ENCODE results near the gene FZR1. TPM values are rescaled to one million over a fixed set of nuclear protein-coding genes. Genes with fewer than 3 reads are reported as not detected.

The FZR1 gene
- total and polyA plus RNA-seq, 2 of the 13 experiments (the other 11 are each of a cell fraction or from before 2014, with no cell fraction given), result 29.0 to 30.8 TPM

DNA sequence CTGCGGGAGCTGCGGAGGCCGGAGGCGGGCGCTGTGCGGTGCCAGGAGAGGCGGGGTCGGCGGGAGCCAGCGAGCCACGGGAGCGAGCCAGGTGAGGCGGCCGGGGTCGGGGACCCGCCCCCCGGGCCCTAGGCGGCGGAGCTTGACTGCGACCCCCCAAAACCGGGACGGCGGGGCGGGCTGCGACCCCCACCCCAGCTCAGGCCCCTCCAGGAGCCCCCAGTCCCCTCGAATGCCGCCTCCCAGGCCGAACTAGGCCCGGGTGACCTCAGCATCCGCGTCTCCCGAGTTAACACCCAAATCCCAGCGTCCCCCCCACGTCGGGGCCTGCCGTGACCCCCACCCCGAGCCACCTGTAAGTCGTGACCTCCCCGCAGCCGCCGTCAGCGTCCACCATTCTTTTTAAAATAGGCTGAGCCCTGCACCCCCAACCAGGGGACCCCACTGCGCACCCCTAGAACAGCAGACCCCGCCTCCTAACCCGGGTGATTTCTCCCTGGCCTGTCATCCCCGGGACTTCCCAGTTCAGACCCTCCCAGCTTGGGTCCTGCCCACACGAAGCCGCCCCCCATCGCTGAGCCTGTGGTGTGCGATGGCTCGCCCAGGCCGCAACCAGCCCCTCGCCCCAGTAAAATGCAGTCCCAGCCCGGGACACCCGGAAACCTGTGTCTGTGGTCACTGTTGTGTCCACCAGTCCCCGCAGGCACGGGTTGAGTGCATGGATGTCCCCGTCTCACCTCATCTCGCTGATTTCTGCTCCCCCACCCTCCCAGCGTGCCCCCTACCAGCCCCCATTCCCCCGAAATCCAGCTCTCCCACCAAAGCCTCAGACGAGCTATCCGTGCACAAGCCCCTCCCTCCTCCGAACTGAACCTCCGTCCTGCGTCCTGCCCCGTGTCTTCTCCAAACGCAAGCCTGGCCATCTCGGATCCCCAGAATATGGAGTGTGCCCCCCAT, 551 bp downstream of the FZR1 start (continued):
- no peak for TF ChIP-seq RBM39 (IDR thresholded peaks at IDR 0.05; ENCODE audit: low read depth, low read length, poor library complexity, severe bottlenecking)
- TF ChIP-seq RNF2 (conservative IDR thresholded peaks at IDR 0.05; ENCODE audit: low read depth), result no peak
- no peak for TF ChIP-seq MYPOP (CRISPR knock-in tag; IDR thresholded peaks at IDR 0.05)
- TF ChIP-seq, protein P1, sequence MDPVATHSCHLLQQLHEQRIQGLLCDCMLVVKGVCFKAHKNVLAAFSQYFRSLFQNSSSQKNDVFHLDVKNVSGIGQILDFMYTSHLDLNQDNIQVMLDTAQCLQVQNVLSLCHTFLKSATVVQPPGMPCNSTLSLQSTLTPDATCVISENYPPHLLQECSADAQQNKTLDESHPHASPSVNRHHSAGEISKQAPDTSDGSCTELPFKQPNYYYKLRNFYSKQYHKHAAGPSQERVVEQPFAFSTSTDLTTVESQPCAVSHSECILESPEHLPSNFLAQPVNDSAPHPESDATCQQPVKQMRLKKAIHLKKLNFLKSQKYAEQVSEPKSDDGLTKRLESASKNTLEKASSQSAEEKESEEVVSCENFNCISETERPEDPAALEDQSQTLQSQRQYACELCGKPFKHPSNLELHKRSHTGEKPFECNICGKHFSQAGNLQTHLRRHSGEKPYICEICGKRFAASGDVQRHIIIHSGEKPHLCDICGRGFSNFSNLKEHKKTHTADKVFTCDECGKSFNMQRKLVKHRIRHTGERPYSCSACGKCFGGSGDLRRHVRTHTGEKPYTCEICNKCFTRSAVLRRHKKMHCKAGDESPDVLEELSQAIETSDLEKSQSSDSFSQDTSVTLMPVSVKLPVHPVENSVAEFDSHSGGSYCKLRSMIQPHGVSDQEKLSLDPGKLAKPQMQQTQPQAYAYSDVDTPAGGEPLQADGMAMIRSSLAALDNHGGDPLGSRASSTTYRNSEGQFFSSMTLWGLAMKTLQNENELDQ (CRISPR knock-in tag; IDR thresholded peaks at IDR 0.05; ENCODE audit: borderline replicate concordance), result no peak
- TF ChIP-seq HCFC1 (IDR thresholded peaks at IDR 0.05; ENCODE audit: low read depth, low read length), result no peak
- TF ChIP-seq, protein P2, sequence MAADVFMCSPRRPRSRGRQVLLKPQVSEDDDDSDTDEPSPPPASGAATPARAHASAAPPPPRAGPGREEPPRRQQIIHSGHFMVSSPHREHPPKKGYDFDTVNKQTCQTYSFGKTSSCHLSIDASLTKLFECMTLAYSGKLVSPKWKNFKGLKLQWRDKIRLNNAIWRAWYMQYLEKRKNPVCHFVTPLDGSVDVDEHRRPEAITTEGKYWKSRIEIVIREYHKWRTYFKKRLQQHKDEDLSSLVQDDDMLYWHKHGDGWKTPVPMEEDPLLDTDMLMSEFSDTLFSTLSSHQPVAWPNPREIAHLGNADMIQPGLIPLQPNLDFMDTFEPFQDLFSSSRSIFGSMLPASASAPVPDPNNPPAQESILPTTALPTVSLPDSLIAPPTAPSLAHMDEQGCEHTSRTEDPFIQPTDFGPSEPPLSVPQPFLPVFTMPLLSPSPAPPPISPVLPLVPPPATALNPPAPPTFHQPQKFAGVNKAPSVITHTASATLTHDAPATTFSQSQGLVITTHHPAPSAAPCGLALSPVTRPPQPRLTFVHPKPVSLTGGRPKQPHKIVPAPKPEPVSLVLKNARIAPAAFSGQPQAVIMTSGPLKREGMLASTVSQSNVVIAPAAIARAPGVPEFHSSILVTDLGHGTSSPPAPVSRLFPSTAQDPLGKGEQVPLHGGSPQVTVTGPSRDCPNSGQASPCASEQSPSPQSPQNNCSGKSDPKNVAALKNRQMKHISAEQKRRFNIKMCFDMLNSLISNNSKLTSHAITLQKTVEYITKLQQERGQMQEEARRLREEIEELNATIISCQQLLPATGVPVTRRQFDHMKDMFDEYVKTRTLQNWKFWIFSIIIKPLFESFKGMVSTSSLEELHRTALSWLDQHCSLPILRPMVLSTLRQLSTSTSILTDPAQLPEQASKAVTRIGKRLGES (CRISPR knock-in tag; IDR thresholded peaks at IDR 0.05; ENCODE audit: borderline replicate concordance), result no peak
- no peak for TF ChIP-seq ZNF3 (CRISPR knock-in tag; IDR thresholded peaks at IDR 0.05)
- no peak for TF ChIP-seq ZNF292 (CRISPR knock-in tag; IDR thresholded peaks at IDR 0.05; ENCODE audit: borderline replicate concordance, low read depth)
- TF ChIP-seq ZNF256 (CRISPR knock-in tag; conservative IDR thresholded peaks at IDR 0.05), result no peak
- no peak for TF ChIP-seq ZNF253 (CRISPR knock-in tag; IDR thresholded peaks at IDR 0.05; ENCODE audit: borderline replicate concordance)
- no peak for TF ChIP-seq ZNF672 (CRISPR knock-in tag; IDR thresholded peaks at IDR 0.05)
- no peak for TF ChIP-seq RNF219 (CRISPR knock-in tag; IDR thresholded peaks at IDR 0.05)
- TF ChIP-seq FLYWCH1 (CRISPR knock-in tag; IDR thresholded peaks at IDR 0.05), result no peak
- TF ChIP-seq ZNF382 (CRISPR knock-in tag; IDR thresholded peaks at IDR 0.05; ENCODE audit: borderline replicate concordance), result no peak
- no peak for TF ChIP-seq SRF (IDR thresholded peaks at IDR 0.05; ENCODE audit: low read depth, low read length)
- TF ChIP-seq THAP8 (CRISPR knock-in tag; IDR thresholded peaks at IDR 0.05; ENCODE audit: borderline replicate concordance), result no peak
- TF ChIP-seq ZSCAN22 (CRISPR knock-in tag; IDR thresholded peaks at IDR 0.05), result no peak
- TF ChIP-seq SYNCRIP (IDR thresholded peaks at IDR 0.05; ENCODE audit: insufficient read depth, low read depth, low read length), result no peak
- no peak for TF ChIP-seq NR2C2 (CRISPR knock-in tag; IDR thresholded peaks at IDR 0.05; ENCODE audit: borderline replicate concordance)

Data from HepG2 (cell line).